ENCODE measurements around the gene FAP. TPM values are rescaled to one million over a fixed set of nuclear protein-coding genes. Genes with fewer than 3 reads are reported as not detected.

FAP gene
- total and polyA plus RNA-seq, 2 experiments from 2014 or later, result not detected

DNA sequence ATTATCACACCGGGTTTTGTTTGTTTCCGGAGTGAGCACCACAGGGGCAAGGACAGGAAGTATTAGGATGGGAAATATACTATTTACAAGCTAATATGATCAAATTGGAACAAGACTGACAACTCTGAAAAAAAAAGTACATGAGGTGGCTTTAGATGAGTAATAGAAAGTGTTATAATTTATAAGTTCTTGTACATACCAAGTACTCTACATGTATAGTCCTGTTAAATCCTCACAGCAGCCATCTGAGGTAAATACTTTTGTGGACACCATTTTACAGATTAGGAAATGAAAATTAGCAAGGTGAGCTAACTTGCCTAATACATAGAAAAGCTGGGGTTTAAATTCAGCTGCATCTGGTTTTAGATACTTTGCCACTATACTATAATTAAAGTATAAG, 11.2 kb downstream of the FAP start:
- Histone ChIP-seq H3K4me3 (no peak overlapping the region), H3K36me3 (no peaks in the 10 kb centered on the region), H3K9me3 (ENCODE audit: low read depth) (no peaks in the 10 kb centered on the region), H3K27ac (no peak overlapping the region), H3K4me1 (ENCODE audit: low read depth) (no peaks in the 10 kb centered on the region), H3K27me3 (no peaks in the 10 kb centered on the region)
- no peak for DNase-seq (ENCODE audit: low read depth in 1 of 2, low spot score in 1 of 2)
- TF ChIP-seq, protein P1, sequence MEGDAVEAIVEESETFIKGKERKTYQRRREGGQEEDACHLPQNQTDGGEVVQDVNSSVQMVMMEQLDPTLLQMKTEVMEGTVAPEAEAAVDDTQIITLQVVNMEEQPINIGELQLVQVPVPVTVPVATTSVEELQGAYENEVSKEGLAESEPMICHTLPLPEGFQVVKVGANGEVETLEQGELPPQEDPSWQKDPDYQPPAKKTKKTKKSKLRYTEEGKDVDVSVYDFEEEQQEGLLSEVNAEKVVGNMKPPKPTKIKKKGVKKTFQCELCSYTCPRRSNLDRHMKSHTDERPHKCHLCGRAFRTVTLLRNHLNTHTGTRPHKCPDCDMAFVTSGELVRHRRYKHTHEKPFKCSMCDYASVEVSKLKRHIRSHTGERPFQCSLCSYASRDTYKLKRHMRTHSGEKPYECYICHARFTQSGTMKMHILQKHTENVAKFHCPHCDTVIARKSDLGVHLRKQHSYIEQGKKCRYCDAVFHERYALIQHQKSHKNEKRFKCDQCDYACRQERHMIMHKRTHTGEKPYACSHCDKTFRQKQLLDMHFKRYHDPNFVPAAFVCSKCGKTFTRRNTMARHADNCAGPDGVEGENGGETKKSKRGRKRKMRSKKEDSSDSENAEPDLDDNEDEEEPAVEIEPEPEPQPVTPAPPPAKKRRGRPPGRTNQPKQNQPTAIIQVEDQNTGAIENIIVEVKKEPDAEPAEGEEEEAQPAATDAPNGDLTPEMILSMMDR (IDR thresholded peaks at IDR 0.05; ENCODE audit: low read depth, low read length), result no peak

DNA sequence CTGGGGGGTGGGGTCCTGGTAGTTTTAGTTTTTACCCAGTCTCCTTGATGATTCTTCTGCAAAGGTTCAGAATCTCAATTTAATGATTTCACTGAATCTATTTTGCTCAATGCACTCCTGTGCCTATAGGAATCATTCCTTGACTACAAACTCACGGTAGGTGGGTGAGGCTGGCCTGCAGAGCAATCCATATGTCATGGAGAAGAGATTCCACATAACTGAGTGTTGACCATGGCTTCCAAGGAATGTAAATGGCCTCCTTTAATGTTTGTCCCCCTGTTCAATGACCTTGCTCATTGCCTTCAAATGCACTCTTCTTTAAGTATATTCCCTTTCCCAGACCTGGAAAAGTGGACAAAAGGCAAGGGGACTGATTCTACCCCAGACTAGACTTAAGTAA, 12.5 kb downstream of the FAP start:
- DNase-seq (ENCODE audit: low read depth in 1 of 2, low spot score in 1 of 2), result no peak
- TF ChIP-seq, protein P1 (IDR thresholded peaks at IDR 0.05; ENCODE audit: low read depth, low read length), result no peak
- no peaks in the 10 kb centered on the region for H3K9me3 ChIP-seq (ENCODE audit: low read depth)
- H3K4me1 ChIP-seq (ENCODE audit: low read depth), result no peaks in the 10 kb centered on the region
- no peaks in the 10 kb centered on the region for H3K27me3 ChIP-seq
- no peak overlapping the region for H3K27ac ChIP-seq
- no peaks in the 10 kb centered on the region for H3K36me3 ChIP-seq
- no peak overlapping the region for H3K4me3 ChIP-seq

DNA sequence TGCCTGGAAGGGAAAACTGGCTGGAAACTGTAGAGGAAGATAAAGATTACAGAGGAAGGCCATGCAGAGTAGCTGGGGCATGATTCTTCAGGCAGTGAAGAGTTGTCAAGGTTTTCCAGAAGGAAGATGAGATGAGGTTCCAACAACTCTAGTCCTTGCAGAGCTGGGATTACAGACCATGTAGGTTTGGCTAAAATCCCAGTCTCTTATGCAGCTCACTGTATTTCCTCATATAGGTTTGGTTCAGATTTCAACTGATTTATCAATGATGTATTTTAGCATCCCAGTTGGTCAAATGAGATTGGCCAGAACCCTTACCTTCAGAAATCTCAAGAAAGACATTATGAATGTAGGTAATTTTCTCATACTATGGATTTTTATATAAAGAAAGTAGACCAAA, 16.4 kb downstream of the FAP start:
- TF ChIP-seq, protein P1 (IDR thresholded peaks at IDR 0.05; ENCODE audit: low read depth, low read length), result no peak
- DNase-seq (ENCODE audit: low read depth in 1 of 2, low spot score in 1 of 2), result peak in 1 of 2 donors; percentile 40
- no peaks in the 10 kb centered on the region for H3K36me3 ChIP-seq

DNA sequence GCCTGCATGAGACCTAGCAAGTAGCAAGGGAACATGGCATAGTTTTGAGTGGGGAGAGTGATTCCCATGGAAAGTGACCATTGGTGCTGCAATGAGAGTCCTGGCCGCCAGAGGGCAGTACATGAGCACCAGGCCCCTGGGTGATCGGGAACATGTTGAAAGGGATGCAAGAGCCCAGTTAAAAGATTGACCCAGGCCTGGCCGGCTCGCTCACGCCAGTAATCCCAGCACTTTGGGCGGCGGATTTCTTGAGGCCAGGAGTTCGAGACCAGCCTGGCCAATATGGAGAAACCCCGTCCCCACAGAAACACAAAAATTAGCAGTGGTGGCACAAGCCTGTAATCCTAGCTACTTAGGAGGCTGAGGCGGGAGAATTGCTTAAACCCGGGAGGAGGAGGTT, 22.2 kb downstream of the FAP start:
- H3K4me1 ChIP-seq (ENCODE audit: low read depth), result no peaks in the 10 kb centered on the region
- TF ChIP-seq, protein P1 (IDR thresholded peaks at IDR 0.05; ENCODE audit: low read depth, low read length), result peak; percentile 94
- no peaks in the 10 kb centered on the region for H3K9me3 ChIP-seq (ENCODE audit: low read depth)
- H3K36me3 ChIP-seq, result no peaks in the 10 kb centered on the region
- H3K4me3 ChIP-seq, result no peak overlapping the region
- peak; percentile 60 to 83 for DNase-seq (ENCODE audit: low read depth in 1 of 2, low spot score in 1 of 2)
- H3K27me3 ChIP-seq, result no peaks in the 10 kb centered on the region
- H3K27ac ChIP-seq, result no peak overlapping the region

More for the DNA sequence above, 16.4 kb downstream of the FAP start:
- no peaks in the 10 kb centered on the region for H3K27me3 ChIP-seq
- H3K4me1 ChIP-seq (ENCODE audit: low read depth), result no peaks in the 10 kb centered on the region
- no peak overlapping the region for H3K27ac ChIP-seq
- no peaks in the 10 kb centered on the region for H3K9me3 ChIP-seq (ENCODE audit: low read depth)
- H3K4me3 ChIP-seq, result no peak overlapping the region

DNA sequence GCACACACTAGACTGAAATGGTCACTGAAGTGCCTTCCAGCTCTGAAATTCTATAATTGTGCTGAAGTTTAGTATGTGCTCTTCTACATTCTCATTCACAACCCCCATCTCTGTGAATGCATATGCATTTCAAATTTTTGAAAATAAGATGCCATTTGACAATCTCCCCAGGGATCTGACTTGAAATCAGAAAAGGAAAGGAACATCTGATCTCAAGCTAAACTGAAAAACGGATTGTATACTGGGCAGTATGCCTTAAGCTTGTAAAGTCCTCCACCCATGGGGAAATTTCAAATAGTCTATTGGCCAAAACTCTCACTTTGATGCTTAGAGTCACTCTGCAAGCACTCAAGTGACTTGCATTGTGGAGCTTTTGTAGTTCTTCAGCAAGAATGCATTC, 22.9 kb downstream of the FAP start:
- TF ChIP-seq, protein P1 (IDR thresholded peaks at IDR 0.05; ENCODE audit: low read depth, low read length), result no peak

DNA sequence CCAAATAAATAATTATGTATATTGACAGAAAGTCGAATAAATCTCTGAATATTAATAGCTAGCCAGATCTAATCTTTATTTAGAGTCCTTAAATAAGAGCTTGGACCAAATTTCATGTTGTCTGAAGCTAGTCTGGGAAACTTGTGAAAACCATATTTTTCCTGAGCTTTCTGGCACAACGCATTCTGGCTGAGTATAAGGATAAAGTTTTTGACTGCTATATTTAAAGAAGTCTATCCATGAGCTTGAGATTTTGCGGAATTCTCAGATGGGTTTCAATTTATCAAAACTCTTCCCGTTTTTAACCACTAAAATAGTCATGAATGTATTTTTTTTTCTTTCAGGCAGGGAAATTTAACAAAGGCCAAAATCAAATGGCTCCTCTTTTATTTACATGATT, 23.8 kb downstream of the FAP start:
- H3K9me3 ChIP-seq (ENCODE audit: low read depth), result no peaks in the 10 kb centered on the region
- no peaks in the 10 kb centered on the region for H3K36me3 ChIP-seq
- H3K27ac ChIP-seq, result no peak overlapping the region
- H3K27me3 ChIP-seq, result no peaks in the 10 kb centered on the region
- no peaks in the 10 kb centered on the region for H3K4me1 ChIP-seq (ENCODE audit: low read depth)
- no peak for DNase-seq (ENCODE audit: low read depth in 1 of 2, low spot score in 1 of 2)
- TF ChIP-seq, protein P1 (IDR thresholded peaks at IDR 0.05; ENCODE audit: low read depth, low read length), result no peak
- no peak overlapping the region for H3K4me3 ChIP-seq

More for the DNA sequence above, 22.9 kb downstream of the FAP start:
- Histone ChIP-seq H3K9me3 (ENCODE audit: low read depth) (no peaks in the 10 kb centered on the region), H3K4me3 (no peak overlapping the region), H3K27ac (no peak overlapping the region), H3K27me3 (no peaks in the 10 kb centered on the region), H3K4me1 (ENCODE audit: low read depth) (no peaks in the 10 kb centered on the region), H3K36me3 (no peaks in the 10 kb centered on the region)
- DNase-seq (ENCODE audit: low read depth in 1 of 2, low spot score in 1 of 2), result no peak

All from cardiac muscle cell (in vitro differentiated cells and primary cell).